K562 (cell line): ENCODE results near the gene BCAS1. TPM values are rescaled to one million over a fixed set of nuclear protein-coding genes. Genes with fewer than 3 reads are reported as not detected.

Experiments
- ADNP ChIP-seq: fragments of 200-800 bp; sonication (Bioruptor generic); IDR thresholded peaks from 2 replicates; pipeline ENCODE4 v1.6.1; 2016; ENCODE audit warnings: missing genetic modification characterization, missing compliant biosample characterization
- ARHGAP35 ChIP-seq: fragments of 450-650 bp; IDR thresholded peaks from 2 replicates; pipeline ENCODE4 v1.6.1; 2018; ENCODE audit not compliant: partially characterized antibody
- KLF13 ChIP-seq: fragments of 450-650 bp; IDR thresholded peaks from 2 replicates; pipeline ENCODE4 v1.6.1; 2016; ENCODE audit warnings: missing genetic modification characterization, low read depth, mild to moderate bottlenecking, missing compliant biosample characterization, moderate library complexity, borderline replicate concordance
- polyA plus RNA-seq, 8 experiments: library from polyadenylated mRNA; depleted of rRNA in 4 of 8; stranded (reverse) in 5 of 8; unstranded in 3 of 8; fragments of >200 nt; fragmentation: Nextera tagmentation in 2 of 8; fragmentation: Illumina TruSeq in 1 of 8; extraction: Ambion mirVana in 2 of 8; extraction: Trizol in 1 of 8; gene quantifications; 2 replicates each; pipeline versions ENCODE4 v1.2.1 to v1.2.3, GENCODE V29; 2011 to 2014; ENCODE audit warnings: inconsistent platforms in 1 of 8, missing spikeins in 1 of 8
- total RNA-seq, 7 experiments: library from RNA; depleted of rRNA in 6 of 7; stranded (reverse); fragments of >200 nt in 6 of 7; fragmentation: Illumina TruSeq in 2 of 7; extraction: Trizol in 2 of 7; gene quantifications; 2 replicates each; pipeline versions ENCODE4 v1.2.1 to v1.2.3, GENCODE V29; 2011 to 2021; ENCODE audit warnings: low replicate concordance in 1 of 7
- TF ChIP-seq, protein P1 (sequence below), 2 experiments: fragments of 450-650 bp; IDR thresholded peaks; 2 replicates each; pipeline ENCODE4 v1.6.1; 2016; ENCODE audit warnings: mild to moderate bottlenecking in 2 of 2, borderline replicate concordance in 1 of 2, low read depth in 1 of 2, moderate library complexity in 1 of 2
- TF ChIP-seq, protein P2 (sequence below): fragments of 450-650 bp; formaldehyde crosslinking; IDR thresholded peaks from 2 replicates; pipeline ENCODE4 v1.4.0; 2022; ENCODE audit warnings: missing genetic modification characterization
- TF ChIP-seq, protein P3 (sequence below): fragments of 250-450 bp; sonication (Bioruptor Pico); IDR thresholded peaks from 2 replicates; pipeline ENCODE4 v1.5.0; 2022; ENCODE audit warnings: mild to moderate bottlenecking

Gene BCAS1
- total and polyA plus RNA-seq, 9 of the 15 experiments (the other 6 are each of a cell fraction or from before 2014, with no cell fraction given) = 0.18 to 2.3 (median 0.93) TPM

GRCh38 chr20:53937929-53938367 is 132.4 kb downstream of the BCAS1 start (continued):
- TF ChIP-seq, protein P1, sequence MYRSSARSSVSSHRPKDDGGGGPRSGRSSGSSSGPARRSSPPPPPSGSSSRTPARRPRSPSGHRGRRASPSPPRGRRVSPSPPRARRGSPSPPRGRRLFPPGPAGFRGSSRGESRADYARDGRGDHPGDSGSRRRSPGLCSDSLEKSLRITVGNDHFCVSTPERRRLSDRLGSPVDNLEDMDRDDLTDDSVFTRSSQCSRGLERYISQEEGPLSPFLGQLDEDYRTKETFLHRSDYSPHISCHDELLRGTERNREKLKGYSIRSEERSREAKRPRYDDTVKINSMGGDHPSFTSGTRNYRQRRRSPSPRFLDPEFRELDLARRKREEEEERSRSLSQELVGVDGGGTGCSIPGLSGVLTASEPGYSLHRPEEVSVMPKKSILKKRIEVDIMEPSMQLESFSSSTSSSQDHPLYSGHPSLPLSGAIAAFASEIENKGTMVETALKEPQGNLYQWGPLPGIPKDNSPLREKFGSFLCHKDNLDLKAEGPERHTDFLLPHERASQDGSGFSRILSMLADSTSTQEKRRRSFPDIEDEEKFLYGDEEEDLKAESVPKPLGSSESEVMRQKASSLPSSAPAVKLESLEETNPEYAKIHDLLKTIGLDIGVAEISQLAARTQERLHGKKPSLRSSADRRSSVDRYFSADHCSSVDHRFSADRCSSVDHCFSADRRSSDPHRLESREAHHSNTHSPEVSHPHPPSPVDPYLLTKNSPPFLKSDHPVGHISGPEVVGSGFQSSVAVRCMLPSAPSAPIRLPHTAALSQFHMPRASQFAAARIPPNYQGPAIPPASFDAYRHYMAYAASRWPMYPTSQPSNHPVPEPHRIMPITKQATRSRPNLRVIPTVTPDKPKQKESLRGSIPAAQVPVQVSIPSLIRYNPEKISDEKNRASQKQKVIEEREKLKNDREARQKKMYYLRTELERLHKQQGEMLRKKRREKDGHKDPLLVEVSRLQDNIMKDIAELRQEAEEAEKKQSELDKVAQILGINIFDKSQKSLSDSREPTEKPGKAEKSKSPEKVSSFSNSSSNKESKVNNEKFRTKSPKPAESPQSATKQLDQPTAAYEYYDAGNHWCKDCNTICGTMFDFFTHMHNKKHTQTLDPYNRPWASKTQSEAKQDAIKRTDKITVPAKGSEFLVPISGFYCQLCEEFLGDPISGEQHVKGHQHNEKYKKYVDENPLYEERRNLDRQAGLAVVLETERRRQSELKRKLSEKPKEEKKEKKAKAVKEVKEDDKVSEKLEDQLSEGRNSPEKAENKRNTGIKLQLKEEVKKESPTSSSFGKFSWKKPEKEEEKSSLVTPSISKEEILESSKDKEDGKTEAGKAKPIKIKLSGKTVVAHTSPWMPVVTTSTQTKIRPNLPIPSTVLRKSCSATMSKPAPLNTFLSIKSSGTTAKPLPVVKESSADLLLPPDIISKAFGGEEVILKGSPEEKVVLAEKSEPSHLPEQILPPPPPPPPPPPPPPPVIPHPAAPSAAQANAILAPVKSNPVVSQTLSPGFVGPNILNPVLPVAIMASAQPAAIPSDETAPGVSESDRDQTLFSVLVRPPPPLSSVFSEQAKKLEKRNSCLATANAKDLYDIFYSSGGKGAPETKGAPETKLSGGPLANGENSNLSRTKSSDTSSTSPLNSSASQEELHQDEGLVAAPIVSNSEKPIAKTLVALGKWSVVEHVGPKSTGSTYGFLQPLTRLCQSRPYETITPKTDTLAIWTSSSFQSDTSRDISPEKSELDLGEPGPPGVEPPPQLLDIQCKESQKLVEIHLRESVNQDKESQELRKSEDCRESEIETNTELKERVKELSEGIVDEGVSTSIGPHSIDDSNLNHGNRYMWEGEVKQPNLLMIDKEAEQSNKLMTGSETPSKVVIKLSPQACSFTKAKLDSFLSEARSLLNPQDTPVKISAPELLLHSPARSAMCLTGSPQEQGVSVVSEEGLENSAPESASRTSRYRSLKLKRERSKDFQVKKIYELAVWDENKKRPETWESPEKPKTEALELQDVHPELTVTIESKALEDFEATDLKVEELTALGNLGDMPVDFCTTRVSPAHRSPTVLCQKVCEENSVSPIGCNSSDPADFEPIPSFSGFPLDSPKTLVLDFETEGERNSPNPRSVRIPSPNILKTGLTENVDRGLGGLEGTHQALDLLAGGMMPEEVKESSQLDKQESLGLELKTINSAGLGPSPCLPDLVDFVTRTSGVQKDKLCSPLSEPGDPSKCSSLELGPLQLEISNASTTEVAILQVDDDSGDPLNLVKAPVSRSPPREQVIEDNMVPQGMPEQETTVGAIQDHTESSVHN (IDR thresholded peaks at IDR 0.05; ENCODE audit: borderline replicate concordance in 1 of 2, low read depth in 1 of 2) = no peak
- 0 out of 2 replicates have a peak, but pooled peaks have one; percentile 2 for TF ChIP-seq ADNP (tag)
- TF ChIP-seq, protein P2, sequence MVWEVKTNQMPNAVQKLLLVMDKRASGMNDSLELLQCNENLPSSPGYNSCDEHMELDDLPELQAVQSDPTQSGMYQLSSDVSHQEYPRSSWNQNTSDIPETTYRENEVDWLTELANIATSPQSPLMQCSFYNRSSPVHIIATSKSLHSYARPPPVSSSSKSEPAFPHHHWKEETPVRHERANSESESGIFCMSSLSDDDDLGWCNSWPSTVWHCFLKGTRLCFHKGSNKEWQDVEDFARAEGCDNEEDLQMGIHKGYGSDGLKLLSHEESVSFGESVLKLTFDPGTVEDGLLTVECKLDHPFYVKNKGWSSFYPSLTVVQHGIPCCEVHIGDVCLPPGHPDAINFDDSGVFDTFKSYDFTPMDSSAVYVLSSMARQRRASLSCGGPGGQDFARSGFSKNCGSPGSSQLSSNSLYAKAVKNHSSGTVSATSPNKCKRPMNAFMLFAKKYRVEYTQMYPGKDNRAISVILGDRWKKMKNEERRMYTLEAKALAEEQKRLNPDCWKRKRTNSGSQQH = no peak
- TF ChIP-seq, protein P3, sequence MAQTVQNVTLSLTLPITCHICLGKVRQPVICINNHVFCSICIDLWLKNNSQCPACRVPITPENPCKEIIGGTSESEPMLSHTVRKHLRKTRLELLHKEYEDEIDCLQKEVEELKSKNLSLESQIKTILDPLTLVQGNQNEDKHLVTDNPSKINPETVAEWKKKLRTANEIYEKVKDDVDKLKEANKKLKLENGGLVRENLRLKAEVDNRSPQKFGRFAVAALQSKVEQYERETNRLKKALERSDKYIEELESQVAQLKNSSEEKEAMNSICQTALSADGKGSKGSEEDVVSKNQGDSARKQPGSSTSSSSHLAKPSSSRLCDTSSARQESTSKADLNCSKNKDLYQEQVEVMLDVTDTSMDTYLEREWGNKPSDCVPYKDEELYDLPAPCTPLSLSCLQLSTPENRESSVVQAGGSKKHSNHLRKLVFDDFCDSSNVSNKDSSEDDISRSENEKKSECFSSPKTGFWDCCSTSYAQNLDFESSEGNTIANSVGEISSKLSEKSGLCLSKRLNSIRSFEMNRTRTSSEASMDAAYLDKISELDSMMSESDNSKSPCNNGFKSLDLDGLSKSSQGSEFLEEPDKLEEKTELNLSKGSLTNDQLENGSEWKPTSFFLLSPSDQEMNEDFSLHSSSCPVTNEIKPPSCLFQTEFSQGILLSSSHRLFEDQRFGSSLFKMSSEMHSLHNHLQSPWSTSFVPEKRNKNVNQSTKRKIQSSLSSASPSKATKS = no peak
- no peak for TF ChIP-seq KLF13
- TF ChIP-seq ARHGAP35 = no peak
